ENCODE results near the gene NBAS.

The NBAS gene

GRCh38 chr2:15241929-15242328 lies 319.2 kb downstream of the NBAS start:
- H3K79me2 ChIP-seq (ENCODE audit: low read length), result no peaks in the 10 kb centered on the region
- TF ChIP-seq, protein P1, sequence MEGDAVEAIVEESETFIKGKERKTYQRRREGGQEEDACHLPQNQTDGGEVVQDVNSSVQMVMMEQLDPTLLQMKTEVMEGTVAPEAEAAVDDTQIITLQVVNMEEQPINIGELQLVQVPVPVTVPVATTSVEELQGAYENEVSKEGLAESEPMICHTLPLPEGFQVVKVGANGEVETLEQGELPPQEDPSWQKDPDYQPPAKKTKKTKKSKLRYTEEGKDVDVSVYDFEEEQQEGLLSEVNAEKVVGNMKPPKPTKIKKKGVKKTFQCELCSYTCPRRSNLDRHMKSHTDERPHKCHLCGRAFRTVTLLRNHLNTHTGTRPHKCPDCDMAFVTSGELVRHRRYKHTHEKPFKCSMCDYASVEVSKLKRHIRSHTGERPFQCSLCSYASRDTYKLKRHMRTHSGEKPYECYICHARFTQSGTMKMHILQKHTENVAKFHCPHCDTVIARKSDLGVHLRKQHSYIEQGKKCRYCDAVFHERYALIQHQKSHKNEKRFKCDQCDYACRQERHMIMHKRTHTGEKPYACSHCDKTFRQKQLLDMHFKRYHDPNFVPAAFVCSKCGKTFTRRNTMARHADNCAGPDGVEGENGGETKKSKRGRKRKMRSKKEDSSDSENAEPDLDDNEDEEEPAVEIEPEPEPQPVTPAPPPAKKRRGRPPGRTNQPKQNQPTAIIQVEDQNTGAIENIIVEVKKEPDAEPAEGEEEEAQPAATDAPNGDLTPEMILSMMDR (IDR thresholded peaks at IDR 0.05; ENCODE audit: low read depth, low read length), result no peak
- no peak for TF ChIP-seq EZH2phosphoT487 (IDR thresholded peaks at IDR 0.05; ENCODE audit: low read depth)
- H3K27ac ChIP-seq (ENCODE audit: low read length), result no peak overlapping the region
- no peak overlapping the region for H2AFZ ChIP-seq (ENCODE audit: low read depth, low read length)
- no peaks in the 10 kb centered on the region for H4K20me1 ChIP-seq (ENCODE audit: insufficient read depth, low read length)
- no peaks in the 10 kb centered on the region for H3K36me3 ChIP-seq (replicated peaks; ENCODE audit: low read depth, low read length)
- no peaks in the 10 kb centered on the region for H3K27me3 ChIP-seq (ENCODE audit: low read depth, low read length)
- H3K9me3 ChIP-seq (ENCODE audit: insufficient read depth, low read length), result no peaks in the 10 kb centered on the region
- H3K4me1 ChIP-seq (ENCODE audit: low read length), result no peaks in the 10 kb centered on the region
- H3K4me3 ChIP-seq (ENCODE audit: low read length), result no peak overlapping the region
- no peak overlapping the region for H3K9ac ChIP-seq (ENCODE audit: low read length)
- no peak overlapping the region for H3K4me2 ChIP-seq (ENCODE audit: low read length)

GRCh38 chr2:15241201-15241600 lies 319.9 kb downstream of the NBAS start:
- H3K79me2 ChIP-seq (ENCODE audit: low read length), result no peaks in the 10 kb centered on the region
- TF ChIP-seq, protein P1 (IDR thresholded peaks at IDR 0.05; ENCODE audit: low read depth, low read length), result no peak
- no peak for TF ChIP-seq EZH2phosphoT487 (IDR thresholded peaks at IDR 0.05; ENCODE audit: low read depth)
- no peak overlapping the region for H3K4me3 ChIP-seq (ENCODE audit: low read length)
- H4K20me1 ChIP-seq (ENCODE audit: insufficient read depth, low read length), result no peaks in the 10 kb centered on the region
- H3K9me3 ChIP-seq (ENCODE audit: insufficient read depth, low read length), result no peaks in the 10 kb centered on the region
- H2AFZ ChIP-seq (ENCODE audit: low read depth, low read length), result no peak overlapping the region
- H3K9ac ChIP-seq (ENCODE audit: low read length), result no peak overlapping the region
- H3K4me1 ChIP-seq (ENCODE audit: low read length), result no peaks in the 10 kb centered on the region
- no peaks in the 10 kb centered on the region for H3K27me3 ChIP-seq (ENCODE audit: low read depth, low read length)
- H3K27ac ChIP-seq (ENCODE audit: low read length), result no peak overlapping the region
- H3K36me3 ChIP-seq (replicated peaks; ENCODE audit: low read depth, low read length), result no peaks in the 10 kb centered on the region
- no peak overlapping the region for H3K4me2 ChIP-seq (ENCODE audit: low read length)

- no peaks in the 10 kb centered on the region for H3K79me2 ChIP-seq (ENCODE audit: low read length)
- no peak overlapping the region for H3K27ac ChIP-seq (ENCODE audit: low read length)
- H3K4me2 ChIP-seq (ENCODE audit: low read length), result no peak overlapping the region
- no peak overlapping the region for H3K4me3 ChIP-seq (ENCODE audit: low read length)
- H3K9ac ChIP-seq (ENCODE audit: low read length), result no peak overlapping the region
- H3K4me1 ChIP-seq (ENCODE audit: low read length), result no peaks in the 10 kb centered on the region
- no peak for TF ChIP-seq EZH2phosphoT487 (IDR thresholded peaks at IDR 0.05; ENCODE audit: low read depth)
- TF ChIP-seq, protein P1 (IDR thresholded peaks at IDR 0.05; ENCODE audit: low read depth, low read length), result no peak
- H3K9me3 ChIP-seq (ENCODE audit: insufficient read depth, low read length), result no peaks in the 10 kb centered on the region
- H3K36me3 ChIP-seq (replicated peaks; ENCODE audit: low read depth, low read length), result no peaks in the 10 kb centered on the region
- H2AFZ ChIP-seq (ENCODE audit: low read depth, low read length), result no peak overlapping the region
- H3K27me3 ChIP-seq (ENCODE audit: low read depth, low read length), result no peaks in the 10 kb centered on the region
- H4K20me1 ChIP-seq (ENCODE audit: insufficient read depth, low read length), result no peaks in the 10 kb centered on the region; the same call in 1 of the 2 replicates
Observed at GRCh38 chr2:15238028-15238427, 323.1 kb downstream of the NBAS start.

- H2AFZ ChIP-seq (ENCODE audit: low read depth, low read length), result no peak overlapping the region
- H3K4me2 ChIP-seq (ENCODE audit: low read length), result no peak overlapping the region
- no peaks in the 10 kb centered on the region for H3K36me3 ChIP-seq (replicated peaks; ENCODE audit: low read depth, low read length)
- H3K9me3 ChIP-seq (ENCODE audit: insufficient read depth, low read length), result no peaks in the 10 kb centered on the region
- H3K9ac ChIP-seq (ENCODE audit: low read length), result no peak overlapping the region
- H4K20me1 ChIP-seq (ENCODE audit: insufficient read depth, low read length), result no peaks in the 10 kb centered on the region; the same call in 1 of the 2 replicates
- H3K27ac ChIP-seq (ENCODE audit: low read length), result no peak overlapping the region
- H3K27me3 ChIP-seq (ENCODE audit: low read depth, low read length), result no peaks in the 10 kb centered on the region
- no peaks in the 10 kb centered on the region for H3K4me1 ChIP-seq (ENCODE audit: low read length)
- TF ChIP-seq EZH2phosphoT487 (IDR thresholded peaks at IDR 0.05; ENCODE audit: low read depth), result no peak
- TF ChIP-seq, protein P1 (IDR thresholded peaks at IDR 0.05; ENCODE audit: low read depth, low read length), result no peak
- no peak overlapping the region for H3K4me3 ChIP-seq (ENCODE audit: low read length)
- H3K79me2 ChIP-seq (ENCODE audit: low read length), result no peaks in the 10 kb centered on the region
Observed at GRCh38 chr2:15230599-15231192, 330.4 kb downstream of the NBAS start.
